ENCODE data around the gene MSX2. TPM values are rescaled to one million over a fixed set of nuclear protein-coding genes. Genes with fewer than 3 reads are reported as not detected.

MSX2 gene
- total RNA-seq, 4 donors from 2014 or later, result 0.44 to 1.3 (median 0.60) TPM; not detected in 1

DNA sequence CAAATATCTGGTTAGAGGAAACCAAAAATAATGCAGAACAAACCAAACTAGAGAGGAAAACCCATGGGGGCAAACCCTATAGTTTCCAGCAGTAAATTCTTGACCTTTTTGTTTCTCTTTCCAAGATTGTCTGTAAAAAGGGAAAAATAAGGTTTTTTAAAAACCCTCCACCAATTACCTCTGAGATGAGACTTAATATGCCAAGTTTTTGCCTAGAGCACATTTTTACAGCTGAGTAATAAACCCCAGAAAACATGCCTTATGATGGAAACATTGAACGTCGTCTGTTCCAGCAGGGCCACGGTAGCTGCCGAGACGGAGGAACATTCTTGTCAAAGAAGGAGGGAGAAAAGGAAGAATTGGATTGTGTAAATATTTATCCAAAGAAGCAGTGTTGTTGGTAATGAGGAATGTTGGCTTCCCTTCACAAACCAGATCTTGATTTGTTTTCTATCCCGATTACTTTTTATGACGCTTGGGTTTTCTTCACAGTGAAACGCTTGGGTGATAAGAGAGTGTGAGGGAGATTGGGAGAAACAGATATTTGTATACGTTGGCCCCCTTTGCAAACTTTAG, 17.3 kb upstream of the MSX2 start:
- Histone ChIP-seq H3K27me3 (peaks cover 0 to 26% of the 10 kb centered on the region in 2 donors), H3K36me3 (no peaks in the 10 kb centered on the region), H3K4me3 (no peak overlapping the region), H3K4me1 (no peaks in the 10 kb centered on the region), H3K27ac (no peak overlapping the region), H3K9me3 (no peaks in the 10 kb centered on the region)
- TF ChIP-seq EP300 (IDR thresholded peaks at IDR 0.05) (no peak), POLR2A (IDR thresholded peaks at IDR 0.05) (no peak)
- TF ChIP-seq, protein P1, sequence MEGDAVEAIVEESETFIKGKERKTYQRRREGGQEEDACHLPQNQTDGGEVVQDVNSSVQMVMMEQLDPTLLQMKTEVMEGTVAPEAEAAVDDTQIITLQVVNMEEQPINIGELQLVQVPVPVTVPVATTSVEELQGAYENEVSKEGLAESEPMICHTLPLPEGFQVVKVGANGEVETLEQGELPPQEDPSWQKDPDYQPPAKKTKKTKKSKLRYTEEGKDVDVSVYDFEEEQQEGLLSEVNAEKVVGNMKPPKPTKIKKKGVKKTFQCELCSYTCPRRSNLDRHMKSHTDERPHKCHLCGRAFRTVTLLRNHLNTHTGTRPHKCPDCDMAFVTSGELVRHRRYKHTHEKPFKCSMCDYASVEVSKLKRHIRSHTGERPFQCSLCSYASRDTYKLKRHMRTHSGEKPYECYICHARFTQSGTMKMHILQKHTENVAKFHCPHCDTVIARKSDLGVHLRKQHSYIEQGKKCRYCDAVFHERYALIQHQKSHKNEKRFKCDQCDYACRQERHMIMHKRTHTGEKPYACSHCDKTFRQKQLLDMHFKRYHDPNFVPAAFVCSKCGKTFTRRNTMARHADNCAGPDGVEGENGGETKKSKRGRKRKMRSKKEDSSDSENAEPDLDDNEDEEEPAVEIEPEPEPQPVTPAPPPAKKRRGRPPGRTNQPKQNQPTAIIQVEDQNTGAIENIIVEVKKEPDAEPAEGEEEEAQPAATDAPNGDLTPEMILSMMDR (IDR thresholded peaks at IDR 0.05), result no peak
- 16 to 19% methylated on average over 9 of the region's 9 CpGs for WGBS, 2 donors
- DNase-seq (ENCODE audit: low spot score in 2 of 2), result no peak

DNA sequence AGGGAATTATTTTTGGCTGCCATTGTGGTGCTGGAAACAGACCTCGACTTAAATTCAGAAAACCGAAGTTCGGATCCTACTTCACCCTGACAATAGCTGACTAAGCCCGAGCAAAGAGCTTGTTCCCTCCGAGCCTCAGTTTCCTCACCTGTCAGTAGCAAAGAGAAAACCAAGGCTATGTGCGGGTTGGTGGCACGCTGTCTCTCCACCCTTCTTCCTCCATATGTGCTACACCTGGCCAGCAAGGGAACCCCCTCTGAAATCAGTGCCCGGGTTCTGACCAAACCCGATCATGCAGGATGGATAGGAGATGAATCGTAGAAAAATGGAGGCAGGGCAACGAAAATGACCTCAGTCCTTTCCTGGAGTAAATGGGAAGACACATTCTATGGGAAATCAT, 16.7 kb upstream of the MSX2 start:
- H3K4me1 ChIP-seq, result no peaks in the 10 kb centered on the region
- H3K27ac ChIP-seq, result no peak overlapping the region
- 79 to 89% methylated on average over 11 of the region's 11 CpGs for WGBS, 2 donors
- H3K36me3 ChIP-seq, result no peaks in the 10 kb centered on the region
- H3K4me3 ChIP-seq, result no peak overlapping the region
- H3K27me3 ChIP-seq, result peaks cover 0 to 28% of the 10 kb centered on the region in 2 donors
- no peak for DNase-seq (ENCODE audit: low spot score in 2 of 2)
- H3K9me3 ChIP-seq, result no peaks in the 10 kb centered on the region
- TF ChIP-seq EP300 (IDR thresholded peaks at IDR 0.05) (no peak), POLR2A (IDR thresholded peaks at IDR 0.05) (no peak)
- TF ChIP-seq, protein P1 (IDR thresholded peaks at IDR 0.05), result no peak

DNA sequence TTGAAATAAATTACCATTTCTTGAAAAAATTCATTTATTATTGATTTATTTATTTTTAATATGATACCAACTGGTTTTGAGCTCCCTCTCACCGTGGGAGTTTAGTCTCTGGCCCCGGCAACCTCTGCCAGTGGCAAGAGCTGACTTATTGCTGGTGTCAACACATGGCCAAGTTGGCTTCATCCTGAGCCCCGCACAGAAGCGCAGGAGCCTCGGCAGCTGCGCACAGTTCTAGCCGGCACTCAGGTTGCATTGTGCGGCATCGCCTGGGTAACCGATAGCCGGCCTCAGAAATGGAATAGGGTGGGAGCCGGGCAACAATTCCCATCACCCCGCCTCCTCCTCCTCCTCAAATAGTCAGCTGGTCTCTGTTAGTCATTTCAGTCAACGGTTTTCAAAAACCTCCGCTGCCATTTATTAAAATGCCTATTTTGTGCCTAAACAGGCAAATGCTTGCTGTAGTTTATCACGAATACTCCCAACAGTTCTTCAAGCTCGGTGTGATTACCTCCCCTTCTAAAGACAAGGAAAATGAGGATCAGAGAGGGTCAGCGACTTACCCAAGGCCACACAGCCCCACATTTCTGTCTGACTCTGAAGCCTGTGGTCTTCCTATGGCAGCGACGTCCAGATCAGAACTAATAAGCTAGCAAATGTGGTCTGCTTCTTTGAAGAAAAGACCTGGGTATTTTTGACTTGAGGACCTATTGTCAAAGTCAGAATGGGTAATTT, 15.7 kb upstream of the MSX2 start:
- Histone ChIP-seq H3K27me3 (peaks cover 0 to 32% of the 10 kb centered on the region in 2 donors), H3K4me1 (no peaks in the 10 kb centered on the region), H3K4me3 (no peak overlapping the region), H3K27ac (no peak overlapping the region), H3K36me3 (no peaks in the 10 kb centered on the region), H3K9me3 (no peaks in the 10 kb centered on the region)
- DNase-seq (ENCODE audit: low spot score in 2 of 2), result no peak
- TF ChIP-seq, protein P1 (IDR thresholded peaks at IDR 0.05), result no peak
- TF ChIP-seq POLR2A (IDR thresholded peaks at IDR 0.05) (no peak), EP300 (IDR thresholded peaks at IDR 0.05) (no peak)
- WGBS, 2 donors, result 56 to 60% methylated on average over 20 of the region's 20 CpGs

DNA sequence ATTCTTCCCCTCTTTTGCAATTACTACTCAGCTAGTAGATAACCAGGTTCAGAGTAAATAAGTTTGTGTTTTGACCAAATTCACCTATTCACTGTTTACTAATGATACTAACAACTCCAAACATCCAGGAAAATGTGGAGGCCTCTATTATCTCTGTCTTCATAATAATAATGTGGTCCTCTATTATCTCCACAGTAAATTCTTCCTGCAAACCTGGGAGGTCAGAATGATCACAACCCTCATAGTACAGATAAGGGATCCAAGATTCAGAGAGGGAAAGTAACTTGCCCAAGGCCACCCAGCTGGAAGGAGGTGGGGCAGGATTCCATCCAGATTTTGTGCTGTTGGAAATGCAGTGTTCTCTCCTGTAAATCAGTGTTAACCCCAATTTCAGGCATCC, 9.6 kb upstream of the MSX2 start:
- H3K4me1 ChIP-seq, result no peaks in the 10 kb centered on the region
- DNase-seq (ENCODE audit: low spot score in 2 of 2), result no peak
- no peak for TF ChIP-seq POLR2A (IDR thresholded peaks at IDR 0.05)
- TF ChIP-seq, protein P1 (IDR thresholded peaks at IDR 0.05), result no peak
- no peak for TF ChIP-seq EP300 (IDR thresholded peaks at IDR 0.05)
- no peak overlapping the region for H3K4me3 ChIP-seq
- no peak overlapping the region for H3K27ac ChIP-seq
- no peaks in the 10 kb centered on the region for H3K9me3 ChIP-seq
- H3K36me3 ChIP-seq, result no peaks in the 10 kb centered on the region
- H3K27me3 ChIP-seq, result peaks cover 0 to 55% of the 10 kb centered on the region in 2 donors

DNA sequence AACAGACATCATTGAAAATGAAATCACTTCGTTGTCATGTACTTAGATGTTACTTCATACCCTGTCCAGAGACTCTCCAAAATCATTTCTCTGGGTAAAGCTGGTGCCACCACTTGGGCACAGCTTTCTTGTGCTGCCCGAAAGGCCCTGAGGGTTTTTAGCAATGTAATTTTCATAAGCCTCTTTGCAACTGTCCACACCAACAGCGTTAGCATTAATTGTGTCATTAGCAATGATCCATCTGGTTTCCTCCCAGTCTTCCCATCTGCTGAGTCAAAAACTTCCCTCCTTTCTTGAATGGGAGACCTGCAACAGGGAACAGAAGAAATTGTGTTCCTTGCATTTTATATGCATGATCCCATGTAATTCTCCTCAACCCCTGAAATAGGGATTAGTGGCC, 8.6 kb upstream of the MSX2 start:
- no peak for DNase-seq (ENCODE audit: low spot score in 2 of 2)
- H3K27ac ChIP-seq, result no peak overlapping the region
- H3K36me3 ChIP-seq, result no peaks in the 10 kb centered on the region
- 74 to 78% methylated on average over 3 of the region's 3 CpGs for WGBS, 2 donors
- no peak overlapping the region for H3K4me3 ChIP-seq
- TF ChIP-seq EP300 (IDR thresholded peaks at IDR 0.05) (no peak), POLR2A (IDR thresholded peaks at IDR 0.05) (no peak)
- TF ChIP-seq, protein P1 (IDR thresholded peaks at IDR 0.05), result no peak
- H3K4me1 ChIP-seq, result peaks cover 0 to 5% (median 0%) of the 10 kb centered on the region in 4 donors
- H3K9me3 ChIP-seq, result no peaks in the 10 kb centered on the region
- H3K27me3 ChIP-seq, result peaks cover 0 to 65% of the 10 kb centered on the region in 2 donors

All from tibial nerve (tissue), 4 donors.